K562 (cell line): ENCODE data around the gene ASPRV1. TPM values are rescaled to one million over a fixed set of nuclear protein-coding genes. Genes with fewer than 3 reads are reported as not detected.

Source experiments
- HDAC3 ChIP-seq: fragments of 450-650 bp; IDR thresholded peaks from 2 replicates; pipeline ENCODE4 v1.6.1; 2018; ENCODE audit warnings: borderline replicate concordance, mild to moderate bottlenecking, moderate library complexity; ENCODE audit not compliant: partially characterized antibody
- HLTF ChIP-seq: fragments of 450-650 bp; IDR thresholded peaks from 2 replicates; pipeline ENCODE4 v1.6.1; 2016
- MITF ChIP-seq: IDR thresholded peaks from 2 replicates; pipeline ENCODE4 v1.6.1; 2014; ENCODE audit warnings: antibody characterized with exemption
- MYBL2 ChIP-seq, 2 experiments: fragments of 450-650 bp in 1 of 2; sonication (generic) in 1 of 2; formaldehyde crosslinking in 1 of 2; IDR thresholded peaks; 2 replicates each; pipeline versions ENCODE4 v1.6.1 to v1.8.1; 2017 to 2022; ENCODE audit warnings: borderline replicate concordance in 1 of 2, inconsistent platforms in 1 of 2, low read depth in 1 of 2, mild to moderate bottlenecking in 1 of 2, missing genetic modification reagents in 1 of 2, moderate library complexity in 1 of 2
- POLR2A ChIP-seq: fragments of 450-650 bp; conservative IDR thresholded peaks from 2 replicates; pipeline ENCODE4 v1.6.1; 2016
- RBM14 ChIP-seq: fragments of 200-400 bp; formaldehyde crosslinking; IDR thresholded peaks from 2 replicates; pipeline ENCODE4 v1.6.1; 2018; ENCODE audit warnings: low read depth, mild to moderate bottlenecking, low read length, moderate library complexity, borderline replicate concordance; ENCODE audit not compliant: insufficient read depth
- RBM15 ChIP-seq: fragments of 200-400 bp; formaldehyde crosslinking; IDR thresholded peaks from 2 replicates; pipeline ENCODE4 v1.6.1; 2018; ENCODE audit warnings: mild to moderate bottlenecking, low read length, moderate library complexity; ENCODE audit not compliant: insufficient read depth
- SAP30 ChIP-seq: fragments of 200-600 bp; sonication (generic); IDR thresholded peaks from 2 replicates; pipeline ENCODE4 v1.6.1; 2012; ENCODE audit warnings: borderline replicate concordance, low read depth, mild to moderate bottlenecking, moderate library complexity, low read length, control low read depth, inconsistent platforms; ENCODE audit not compliant: insufficient read depth, poor library complexity, severe bottlenecking
- SMC3 ChIP-seq: conservative IDR thresholded peaks from 2 replicates; pipeline ENCODE4 v1.6.1; 2011; ENCODE audit warnings: low read depth, low read length, improper control_type of control experiment; ENCODE audit not compliant: insufficient read depth
- XRCC4 ChIP-seq: IDR thresholded peaks from one replicate; pipeline ENCODE4 v1.6.1; 2011; ENCODE audit not compliant: insufficient read depth, insufficient read length; ENCODE audit errors: extremely low read depth
- ZFX ChIP-seq: sonication (generic); formaldehyde crosslinking; IDR thresholded peaks from 2 replicates; pipeline ENCODE4 v1.8.0; 2022; ENCODE audit warnings: mild to moderate bottlenecking, missing genetic modification reagents, moderate library complexity
- ZNF12 ChIP-seq: sonication (generic); formaldehyde crosslinking; IDR thresholded peaks from 2 replicates; pipeline ENCODE4 v1.4.0; 2020; ENCODE audit warnings: mild to moderate bottlenecking, missing genetic modification reagents
- ZNF518B ChIP-seq: fragments of 250-450 bp; sonication (Bioruptor Pico); IDR thresholded peaks from 2 replicates; pipeline ENCODE4 v1.5.0; 2021; ENCODE audit warnings: mild to moderate bottlenecking, moderate library complexity
- ZNF586 ChIP-seq: fragments of 450-650 bp; formaldehyde crosslinking; conservative IDR thresholded peaks from 2 replicates; pipeline ENCODE4 v1.4.0; 2020; ENCODE audit warnings: mild to moderate bottlenecking, moderate library complexity
- ZNF695 ChIP-seq: fragments of 450-650 bp; formaldehyde crosslinking; IDR thresholded peaks from 2 replicates; pipeline ENCODE4 v1.4.0; 2020; ENCODE audit warnings: mild to moderate bottlenecking, moderate library complexity
- polyA plus RNA-seq, 8 experiments: library from polyadenylated mRNA; depleted of rRNA in 4 of 8; stranded (reverse) in 5 of 8; unstranded in 3 of 8; fragments of >200 nt; fragmentation: Nextera tagmentation in 2 of 8; fragmentation: Illumina TruSeq in 1 of 8; extraction: Ambion mirVana in 2 of 8; extraction: Trizol in 1 of 8; gene quantifications; 2 replicates each; pipeline versions ENCODE4 v1.2.1 to v1.2.3, GENCODE V29; 2011 to 2014; ENCODE audit warnings: inconsistent platforms in 1 of 8, missing spikeins in 1 of 8
- total RNA-seq, 7 experiments: library from RNA; depleted of rRNA in 6 of 7; stranded (reverse); fragments of >200 nt in 6 of 7; fragmentation: Illumina TruSeq in 2 of 7; extraction: Trizol in 2 of 7; gene quantifications; 2 replicates each; pipeline versions ENCODE4 v1.2.1 to v1.2.3, GENCODE V29; 2011 to 2021; ENCODE audit warnings: low replicate concordance in 1 of 7
- TF ChIP-seq, protein P1 (sequence below): fragments of 450-650 bp; IDR thresholded peaks from 2 replicates; pipeline ENCODE4 v1.6.1; 2018; ENCODE audit not compliant: partially characterized antibody

ASPRV1 gene
- total and polyA plus RNA-seq, 9 of the 15 experiments (the other 6 are each of a cell fraction or from before 2014, with no cell fraction given): 0.17 to 0.72 (median 0.47) TPM; not detected in 1

GRCh38 chr2:69914950-69915945, 46.2 kb downstream of the ASPRV1 start, which contains the start of gene MXD1 (continued):
- TF ChIP-seq MITF (no peak), HDAC3 (no peak), SMC3 (no peak), SAP30 (peak; percentile 87), RBM14 (0 out of 2 replicates have a peak, but pooled peaks have one; percentile 85), ZFX (CRISPR knock-in tag) (peak; percentile 31; the same call in 1 of the 2 replicates), ZNF12 (CRISPR knock-in tag) (peak; percentile 73; the same call in 1 of the 2 replicates), ZNF518B (no peak), XRCC4 (no peak), ZNF695 (CRISPR knock-in tag) (no peak), POLR2A (peak; percentile 81), MYBL2 (IDR thresholded peaks at IDR 0.05; ENCODE audit: low read depth) (no peak), MYBL2 (CRISPR knock-in tag; IDR thresholded peaks at IDR 0.05; ENCODE audit: borderline replicate concordance) (no peak), ZNF586 (CRISPR knock-in tag) (no peak), RBM15 (peak; percentile 53; the same call in 1 of the 2 replicates), HLTF (no peak)
- TF ChIP-seq, protein P1, sequence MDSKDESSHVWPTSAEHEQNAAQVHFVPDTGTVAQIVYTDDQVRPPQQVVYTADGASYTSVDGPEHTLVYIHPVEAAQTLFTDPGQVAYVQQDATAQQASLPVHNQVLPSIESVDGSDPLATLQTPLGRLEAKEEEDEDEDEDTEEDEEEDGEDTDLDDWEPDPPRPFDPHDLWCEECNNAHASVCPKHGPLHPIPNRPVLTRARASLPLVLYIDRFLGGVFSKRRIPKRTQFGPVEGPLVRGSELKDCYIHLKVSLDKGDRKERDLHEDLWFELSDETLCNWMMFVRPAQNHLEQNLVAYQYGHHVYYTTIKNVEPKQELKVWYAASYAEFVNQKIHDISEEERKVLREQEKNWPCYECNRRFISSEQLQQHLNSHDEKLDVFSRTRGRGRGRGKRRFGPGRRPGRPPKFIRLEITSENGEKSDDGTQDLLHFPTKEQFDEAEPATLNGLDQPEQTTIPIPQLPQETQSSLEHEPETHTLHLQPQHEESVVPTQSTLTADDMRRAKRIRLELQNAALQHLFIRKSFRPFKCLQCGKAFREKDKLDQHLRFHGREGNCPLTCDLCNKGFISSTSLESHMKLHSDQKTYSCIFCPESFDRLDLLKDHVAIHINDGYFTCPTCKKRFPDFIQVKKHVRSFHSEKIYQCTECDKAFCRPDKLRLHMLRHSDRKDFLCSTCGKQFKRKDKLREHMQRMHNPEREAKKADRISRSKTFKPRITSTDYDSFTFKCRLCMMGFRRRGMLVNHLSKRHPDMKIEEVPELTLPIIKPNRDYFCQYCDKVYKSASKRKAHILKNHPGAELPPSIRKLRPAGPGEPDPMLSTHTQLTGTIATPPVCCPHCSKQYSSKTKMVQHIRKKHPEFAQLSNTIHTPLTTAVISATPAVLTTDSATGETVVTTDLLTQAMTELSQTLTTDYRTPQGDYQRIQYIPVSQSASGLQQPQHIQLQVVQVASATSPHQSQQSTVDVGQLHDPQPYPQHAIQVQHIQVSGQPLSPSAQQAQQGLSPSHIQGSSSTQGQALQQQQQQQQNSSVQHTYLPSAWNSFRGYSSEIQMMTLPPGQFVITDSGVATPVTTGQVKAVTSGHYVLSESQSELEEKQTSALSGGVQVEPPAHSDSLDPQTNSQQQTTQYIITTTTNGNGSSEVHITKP: no peak
